Stimulated activated CD8-positive, alpha-beta memory T cell treated with anti-CD3 and anti-CD28 coated beads, Interleukin-4, amount 100 ng/mL, for 4 hours (primary cell): ENCODE data around the gene POLK.
"Not testable (repeated sequence)": the region's sequence is repeated elsewhere in the genome, so short reads cannot be mapped to it uniquely, and the experiment has no call there.

ENCODE experiments used
- DNase-seq, 2 donors: peaks; one replicate each; pipeline ENCODE4 v3.0.0-alpha.2; 2020; ENCODE audit warnings: low read depth in 2 of 2, low spot score in 1 of 2

POLK gene

GRCh38 chr5:75511435-75512382 lies at the start of gene POLK, which contains the start of gene CERT1:
Gene POLK, plus strand, starts transcription at chr5:75511891.
Gene CERT1, minus strand, starts transcription at chr5:75511629. Its CDS starts 422 bp downstream, at chr5:75511207.
- peak; percentile 78 to 88 for DNase-seq

GRCh38 chr5:75463726-75464125 lies 48.0 kb upstream of the POLK start:
- DNase-seq: no peak

- no peak for DNase-seq
These were observed 46.2 kb upstream of the POLK start for GRCh38 chr5:75465480-75465879.

- no peak for DNase-seq
These were observed 45.5 kb upstream of the POLK start for GRCh38 chr5:75466006-75466716.

GRCh38 chr5:75468593-75468992 lies 43.1 kb upstream of the POLK start:
- no peak for DNase-seq

- DNase-seq: no peak
These were observed 42.7 kb upstream of the POLK start for GRCh38 chr5:75469017-75469416.

GRCh38 chr5:75471193-75471592 lies 40.5 kb upstream of the POLK start:
- no peak for DNase-seq

GRCh38 chr5:75472973-75473372 lies 38.7 kb upstream of the POLK start:
- DNase-seq: no peak

GRCh38 chr5:75473463-75473862 lies 38.2 kb upstream of the POLK start:
- no peak for DNase-seq

GRCh38 chr5:75475364-75475763 lies 36.3 kb upstream of the POLK start:
- no peak for DNase-seq

- DNase-seq: no peak
These were observed 30.7 kb upstream of the POLK start for GRCh38 chr5:75481024-75481423.

GRCh38 chr5:75482482-75482881 lies 29.2 kb upstream of the POLK start:
- DNase-seq: no peak

- no peak for DNase-seq
These were observed 27.1 kb upstream of the POLK start for GRCh38 chr5:75484605-75485004.

- DNase-seq: not testable (repeated sequence)
These were observed 21.8 kb upstream of the POLK start for GRCh38 chr5:75489847-75490246.

GRCh38 chr5:75491621-75492020 lies 20.1 kb upstream of the POLK start:
- DNase-seq: no peak

GRCh38 chr5:75496026-75496425 lies 15.7 kb upstream of the POLK start:
- DNase-seq: no peak

GRCh38 chr5:75498208-75498777 lies 13.4 kb upstream of the POLK start:
- DNase-seq: no peak

GRCh38 chr5:75498875-75499274 lies 12.8 kb upstream of the POLK start:
- not testable (repeated sequence) for DNase-seq

- DNase-seq: not testable (repeated sequence)
These were observed 6.6 kb upstream of the POLK start for GRCh38 chr5:75505112-75505511.

GRCh38 chr5:75507841-75508240 lies 3.9 kb upstream of the POLK start:
- no peak for DNase-seq

- DNase-seq: no peak
These were observed 2.1 kb upstream of the POLK start for GRCh38 chr5:75509546-75509945.

GRCh38 chr5:75509956-75510355 lies 1.7 kb upstream of the POLK start:
- no peak for DNase-seq
